Cardiac fibroblast (primary cell): Measurements from ENCODE around the gene ARHGEF18.
"Not testable (repeated sequence)": the region's sequence is repeated elsewhere in the genome, so short reads cannot be mapped to it uniquely, and the experiment has no call there.

Source experiments
- DNase-seq, 2 donors: peaks; one replicate each; pipeline versions ENCODE4 v3.0.0 to v3.0.0-alpha.2; 2010; ENCODE audit warnings: low read depth in 2 of 2
- H3K4me3 ChIP-seq, 2 donors: replicated peaks in 1 of 2; 1 replicate in 1 of 2; 2 replicates in 1 of 2; pipeline ENCODE4 v1.5.1; 2011; ENCODE audit warnings: low read depth in 2 of 2, low read length in 2 of 2, mild to moderate bottlenecking in 2 of 2, moderate library complexity in 1 of 2
- CTCF ChIP-seq: IDR thresholded peaks from one replicate; pipeline ENCODE4 v1.5.1; 2011; ENCODE audit warnings: low read depth, mild to moderate bottlenecking, low read length, inconsistent platforms

The ARHGEF18 gene

GRCh38 chr19:7348587-7349230, at the start of gene ARHGEF18:
Gene ARHGEF18, plus strand, starts transcription at chr19:7348937. Its CDS starts 13,954 bp downstream, at chr19:7362891.
- TF ChIP-seq CTCF: no peak
- H3K4me3 ChIP-seq: no peak within 1 kb of the TSS
- DNase-seq: no peak

DNA sequence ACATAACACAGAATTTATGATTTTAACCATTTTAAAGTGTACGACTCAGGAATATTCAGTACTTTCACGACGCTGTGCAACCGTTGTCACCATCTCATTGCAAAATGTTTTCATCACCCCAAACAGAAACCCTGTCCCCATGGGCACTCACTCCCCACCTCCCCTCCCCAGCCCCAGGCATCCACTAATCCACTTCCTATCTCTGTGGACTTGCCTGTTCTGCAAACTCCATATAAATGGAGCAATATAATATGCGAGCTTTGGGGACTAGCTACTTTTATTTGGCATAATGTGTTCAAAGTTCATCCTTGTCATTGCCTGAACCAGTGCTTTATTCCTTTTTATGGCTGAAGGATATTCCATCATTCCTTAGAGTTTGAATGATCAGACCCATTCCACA, 47.2 kb upstream of the ARHGEF18 start:
- TF ChIP-seq CTCF: no peak

GRCh38 chr19:7303470-7303869, 45.3 kb upstream of the ARHGEF18 start:
- no peak overlapping the region for H3K4me3 ChIP-seq
- TF ChIP-seq CTCF: no peak
- DNase-seq: no peak

More for the DNA sequence above, 47.2 kb upstream of the ARHGEF18 start:
- no peak for DNase-seq
- H3K4me3 ChIP-seq: no peak overlapping the region

GRCh38 chr19:7304200-7304599, 44.5 kb upstream of the ARHGEF18 start:
- H3K4me3 ChIP-seq: no peak overlapping the region
- TF ChIP-seq CTCF: no peak
- DNase-seq: no peak

DNA sequence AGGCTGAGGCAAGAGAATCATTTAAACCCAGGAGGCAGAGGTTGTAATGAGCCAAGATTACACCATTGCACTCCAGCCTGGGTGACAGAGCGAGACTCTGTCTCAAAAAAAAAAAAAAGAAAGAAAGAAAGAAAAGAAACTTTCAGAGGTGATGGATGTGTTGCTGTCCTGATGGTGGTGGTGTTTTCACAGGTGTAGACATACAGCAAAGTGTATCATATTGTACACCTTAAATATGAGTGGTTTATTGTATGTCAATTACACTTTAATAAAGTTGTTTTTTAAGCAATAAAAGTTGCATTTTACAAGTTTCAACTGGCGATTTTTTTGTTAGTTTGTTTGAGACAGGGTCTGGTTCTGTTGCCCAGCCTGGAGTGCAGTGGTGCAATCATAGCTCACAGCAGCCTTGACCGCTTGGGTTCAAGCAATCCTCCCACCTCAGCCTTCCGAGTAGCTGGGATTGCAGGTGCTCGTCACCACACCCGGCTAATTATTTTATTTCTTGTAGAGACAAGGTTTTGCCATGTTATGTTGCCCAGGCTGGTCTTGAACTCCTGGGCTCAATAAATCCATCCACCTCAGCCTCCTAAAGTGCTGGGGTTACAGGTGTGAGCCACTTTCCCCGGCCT, 41.0 kb upstream of the ARHGEF18 start:
- no peak for TF ChIP-seq CTCF
- no peak for DNase-seq
- no peak overlapping the region for H3K4me3 ChIP-seq

DNA sequence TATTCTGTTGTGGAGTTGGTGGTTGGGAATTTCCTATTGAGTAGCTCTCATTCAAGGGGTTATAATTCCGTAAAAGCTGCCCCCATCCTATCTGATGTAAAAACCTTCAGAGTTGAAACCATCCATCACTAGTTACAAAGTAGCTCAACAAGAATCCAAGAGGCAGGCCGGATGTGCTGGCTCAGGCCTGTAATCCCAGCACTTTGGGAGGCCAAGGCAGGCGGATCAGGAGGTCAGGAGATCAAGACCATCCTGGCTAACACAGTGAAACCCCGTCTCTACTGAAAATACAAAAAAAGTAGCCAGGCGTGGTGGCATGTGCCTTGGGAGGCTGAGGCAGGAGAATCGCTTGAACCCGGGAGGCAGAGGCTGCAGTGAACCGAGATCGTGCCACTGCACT, 40.4 kb upstream of the ARHGEF18 start:
- DNase-seq, H3K4me3 ChIP-seq: not testable (repeated sequence)

- no peak for DNase-seq
- H3K4me3 ChIP-seq: no peak overlapping the region
- TF ChIP-seq CTCF: no peak
Observed at GRCh38 chr19:7311911-7312310, 36.8 kb upstream of the ARHGEF18 start.
